ENCODE data around the gene ACACA.
"Not testable (repeated sequence)": the region's sequence is repeated elsewhere in the genome, so short reads cannot be mapped to it uniquely, and the experiment has no call there.

GRCh38 chr17:37441369-37442014 is 34.9 kb upstream of the ACACA start:
- not testable (repeated sequence) for TF ChIP-seq POLR2A, POLR2AphosphoS5 (IDR thresholded peaks at IDR 0.05; ENCODE audit: low read depth, low read length)

All from GM12892 (cell line).